Measurements from ENCODE around the gene CDH15.
A peak's percentile ranks its signal among the peaks of the same experiment; 100 is the strongest.

Gene CDH15

DNA sequence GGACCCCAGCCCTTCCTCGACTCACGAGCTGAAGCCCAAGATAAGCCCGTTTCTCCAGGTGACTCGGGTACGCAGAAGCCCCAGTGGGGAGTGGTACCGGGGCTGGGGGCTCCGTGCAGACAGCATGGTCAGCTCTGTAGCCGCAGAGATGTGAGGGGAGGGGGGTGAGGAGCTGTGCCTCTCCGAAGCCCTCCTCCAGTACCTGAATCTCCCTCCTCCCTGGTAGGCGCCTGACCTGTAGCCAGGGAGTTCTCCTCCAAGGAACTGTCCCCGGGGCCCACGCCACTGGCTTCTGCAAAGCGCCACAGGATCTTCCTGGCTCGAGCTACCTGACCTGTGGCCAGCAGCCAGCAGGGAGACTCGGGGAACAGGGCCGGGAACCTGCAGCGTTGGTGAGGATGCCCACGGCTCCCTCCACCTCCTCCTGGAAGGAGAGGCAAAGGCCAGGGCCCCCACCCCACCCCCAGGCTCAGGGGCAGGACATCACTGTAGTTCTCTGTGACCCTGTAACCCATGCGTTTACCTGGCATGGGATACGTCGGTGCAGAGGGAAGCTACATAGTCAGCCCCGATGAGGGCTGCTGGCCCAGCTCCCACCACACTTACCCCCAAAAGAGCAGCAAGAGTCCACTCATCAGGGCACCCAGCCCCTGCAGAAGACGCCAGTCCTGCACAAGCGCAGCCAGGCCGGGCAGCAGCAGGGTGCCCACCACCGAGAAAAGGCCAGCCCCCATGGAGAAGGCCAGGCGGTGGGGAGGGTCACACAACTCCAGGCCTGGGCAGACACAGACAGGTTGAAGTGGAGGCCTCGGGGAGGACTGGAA is 27.1 kb downstream of the CDH15 start:
- no peak overlapping the region for H3K4me3 ChIP-seq (replicated peaks in 1 of 2; ENCODE audit: low read depth in 2 of 2, low read length in 2 of 2)
- no peak for DNase-seq (ENCODE audit: low read depth in 2 of 2)
- TF ChIP-seq CTCF (IDR thresholded peaks at IDR 0.05; ENCODE audit: low read depth, low read length), result no peak

- no peak for DNase-seq (ENCODE audit: low read depth in 2 of 2)
- no peak for TF ChIP-seq CTCF (IDR thresholded peaks at IDR 0.05; ENCODE audit: low read depth, low read length)
- H3K4me3 ChIP-seq (replicated peaks in 1 of 2; ENCODE audit: low read depth in 2 of 2, low read length in 2 of 2), result no peak overlapping the region
Observed at GRCh38 chr16:89199241-89200123, 27.9 kb downstream of the CDH15 start.

- TF ChIP-seq CTCF (IDR thresholded peaks at IDR 0.05; ENCODE audit: low read depth, low read length), result no peak
- DNase-seq (ENCODE audit: low read depth in 2 of 2), result no peak
- H3K4me3 ChIP-seq (replicated peaks in 1 of 2; ENCODE audit: low read depth in 2 of 2, low read length in 2 of 2), result peak within 1 kb of the TSS in 1 of 2 donors; percentile 34
Observed at GRCh38 chr16:89200124-89200849, 28.7 kb downstream of the CDH15 start, which contains the start of gene SLC22A31. TSS of gene SLC22A31 (minus strand) at chr16:89200537. CDS start at chr16:89200501, 36 bp downstream.

- peak overlapping the region in 1 of 2 donors; percentile 34 for H3K4me3 ChIP-seq (replicated peaks in 1 of 2; ENCODE audit: low read depth in 2 of 2, low read length in 2 of 2)
- no peak for TF ChIP-seq CTCF (IDR thresholded peaks at IDR 0.05; ENCODE audit: low read depth, low read length)
- DNase-seq (ENCODE audit: low read depth in 2 of 2), result no peak
Observed at GRCh38 chr16:89200850-89201411, 29.4 kb downstream of the CDH15 start.

- no peak for TF ChIP-seq CTCF (IDR thresholded peaks at IDR 0.05; ENCODE audit: low read depth, low read length)
- peak; percentile 68 to 78 for DNase-seq (ENCODE audit: low read depth in 2 of 2)
- H3K4me3 ChIP-seq (replicated peaks in 1 of 2; ENCODE audit: low read depth in 2 of 2, low read length in 2 of 2), result peak overlapping the region; percentile 1 to 34
Observed at GRCh38 chr16:89201439-89202377, 30.2 kb downstream of the CDH15 start.
